GM10248 (cell line): Measurements from ENCODE around the gene CARD14.

Experiments used
- CTCF ChIA-PET: fragments of 300-600 bp; sonication (Branson Sonifier 250); formaldehyde crosslinking; extraction: SDS; loops from one replicate; lab custom pipeline; 2021; ENCODE audit warnings: antibody characterized with exemption; lab: Yijun Ruan, JAX
- POLR2A ChIA-PET: fragments of 350-650 bp; sonication (Branson Sonifier 250); formaldehyde crosslinking; extraction: SDS; loops from one replicate; lab custom pipeline; 2020; ENCODE audit warnings: antibody characterized with exemption; lab: Yijun Ruan, JAX
- DNase-seq: peaks from one replicate; pipeline ENCODE4 v3.0.0; 2012; ENCODE audit errors: extremely low spot score
- CTCF ChIP-seq: IDR thresholded peaks from 2 replicates; pipeline ENCODE4 v1.5.1; 2012; ENCODE audit warnings: mild to moderate bottlenecking, low read depth; ENCODE audit errors: extremely low read depth, missing control alignments, control extremely low read depth

CARD14 gene

GRCh38 chr17:80221351-80222105 is 51.7 kb downstream of the CARD14 start:
- POLR2A ChIA-PET = interaction anchor here (0.7 kb wide), 1 partner anchor 23 kb away, joined by 4 read pairs; no protein-coding TSS in a partner anchor
- CTCF ChIA-PET = no interaction called here

GRCh38 chr17:80222376-80223141 is 52.7 kb downstream of the CARD14 start:
- CTCF ChIA-PET = interaction anchor here (0.6 kb wide), 1 partner anchor 14 kb away, joined by 3 read pairs; no protein-coding TSS in a partner anchor

More at GRCh38 chr17:80221351-80222105, 51.7 kb downstream of the CARD14 start:
- no peak for DNase-seq
- no peak for TF ChIP-seq CTCF

GRCh38 chr17:80223142-80223815 is 53.4 kb downstream of the CARD14 start:
- ChIA-PET POLR2A (no interaction called here), CTCF (interaction anchor here (0.6 kb wide), 1 partner anchor 15 kb away, joined by 3 read pairs; no protein-coding TSS in a partner anchor)
- DNase-seq = no peak
- TF ChIP-seq CTCF = no peak

More at GRCh38 chr17:80222376-80223141, 52.7 kb downstream of the CARD14 start:
- POLR2A ChIA-PET = interaction anchor here (0.7 kb wide), 1 partner anchor 22 kb away, joined by 4 read pairs; no protein-coding TSS in a partner anchor
- no peak for DNase-seq
- TF ChIP-seq CTCF = no peak

- no peak for DNase-seq
- ChIA-PET POLR2A (no interaction called here), CTCF (no interaction called here)
- no peak for TF ChIP-seq CTCF
Measured at GRCh38 chr17:80223838-80224497, 54.1 kb downstream of the CARD14 start.

GRCh38 chr17:80224683-80225082 is 54.9 kb downstream of the CARD14 start:
- no peak for TF ChIP-seq CTCF
- POLR2A ChIA-PET = no interaction called here
- CTCF ChIA-PET = no interaction called here
- no peak for DNase-seq

- TF ChIP-seq CTCF = no peak
- ChIA-PET CTCF (interaction anchor here (2.5 kb wide), 1 partner anchor 29 kb away, joined by 12 read pairs; no protein-coding TSS in a partner anchor), POLR2A (no interaction called here)
- no peak for DNase-seq
Measured at GRCh38 chr17:80225230-80225629, 55.4 kb downstream of the CARD14 start.
